ENCODE measurements around the gene ARHGEF10L. TPM values are rescaled to one million over a fixed set of nuclear protein-coding genes. Genes with fewer than 3 reads are reported as not detected.

The ARHGEF10L gene
- total RNA-seq, 4 donors from 2014 or later: 65.0 to 136 (median 94.1) TPM

GRCh38 chr1:17596651-17597509, 57.4 kb downstream of the ARHGEF10L start:
- Histone ChIP-seq H3K36me3 (peaks cover 18% of the 10 kb centered on the region), H3K9me3 (no peaks in the 10 kb centered on the region), H3K27ac (no peak overlapping the region), H3K4me3 (no peak overlapping the region), H3K27me3 (no peaks in the 10 kb centered on the region), H3K4me1 (peaks cover 12% of the 10 kb centered on the region)
- DNase-seq (ENCODE audit: low spot score in 2 of 2): no peak
- TF ChIP-seq POLR2A (IDR thresholded peaks at IDR 0.05) (no peak), POLR2AphosphoS5 (IDR thresholded peaks at IDR 0.05) (no peak), EP300 (IDR thresholded peaks at IDR 0.05) (no peak), CTCF (IDR thresholded peaks at IDR 0.05) (no peak)
- 75% methylated on average over 18 of the region's 19 CpGs for WGBS

- Histone ChIP-seq H3K4me1 (peaks cover 12% of the 10 kb centered on the region), H3K4me3 (no peak overlapping the region), H3K9me3 (no peaks in the 10 kb centered on the region), H3K27me3 (no peaks in the 10 kb centered on the region), H3K27ac (no peak overlapping the region), H3K36me3 (peaks cover 16% of the 10 kb centered on the region)
- no peak for DNase-seq (ENCODE audit: low spot score in 2 of 2)
- TF ChIP-seq POLR2AphosphoS5 (IDR thresholded peaks at IDR 0.05) (no peak), EP300 (IDR thresholded peaks at IDR 0.05) (no peak), CTCF (IDR thresholded peaks at IDR 0.05) (no peak), POLR2A (IDR thresholded peaks at IDR 0.05) (no peak)
- WGBS: 91% methylated on average over 7 of the region's 9 CpGs
Measured at GRCh38 chr1:17597651-17598050, 58.2 kb downstream of the ARHGEF10L start.

GRCh38 chr1:17598251-17598650, 58.8 kb downstream of the ARHGEF10L start:
- 93% methylated on average over 3 of the region's 3 CpGs for WGBS
- Histone ChIP-seq H3K36me3 (peaks cover 10% of the 10 kb centered on the region), H3K27ac (no peak overlapping the region), H3K4me1 (peaks cover 17% of the 10 kb centered on the region), H3K9me3 (no peaks in the 10 kb centered on the region), H3K27me3 (no peaks in the 10 kb centered on the region), H3K4me3 (no peak overlapping the region)
- no peak for DNase-seq (ENCODE audit: low spot score in 2 of 2)
- TF ChIP-seq EP300 (IDR thresholded peaks at IDR 0.05): no peak
- no peak for TF ChIP-seq POLR2AphosphoS5 (IDR thresholded peaks at IDR 0.05)
- TF ChIP-seq CTCF (IDR thresholded peaks at IDR 0.05): no peak
- TF ChIP-seq POLR2A (IDR thresholded peaks at IDR 0.05): no peak

GRCh38 chr1:17599291-17599953, 59.9 kb downstream of the ARHGEF10L start:
- H3K27ac ChIP-seq: no peak overlapping the region
- 92% methylated on average over 12 of the region's 12 CpGs for WGBS
- TF ChIP-seq POLR2A (IDR thresholded peaks at IDR 0.05) (no peak), EP300 (IDR thresholded peaks at IDR 0.05) (no peak), POLR2AphosphoS5 (IDR thresholded peaks at IDR 0.05) (no peak), CTCF (IDR thresholded peaks at IDR 0.05) (no peak)

GRCh38 chr1:17599954-17600300, 60.4 kb downstream of the ARHGEF10L start:
- Histone ChIP-seq H3K4me3 (no peak overlapping the region), H3K9me3 (no peaks in the 10 kb centered on the region), H3K36me3 (peaks cover 19% of the 10 kb centered on the region), H3K27ac (no peak overlapping the region), H3K27me3 (no peaks in the 10 kb centered on the region), H3K4me1 (peaks cover 19% of the 10 kb centered on the region)
- WGBS: 80% methylated on average over 5 of the region's 5 CpGs
- TF ChIP-seq POLR2A (IDR thresholded peaks at IDR 0.05) (no peak), POLR2AphosphoS5 (IDR thresholded peaks at IDR 0.05) (no peak), EP300 (IDR thresholded peaks at IDR 0.05) (no peak)
- no peak for DNase-seq (ENCODE audit: low spot score in 2 of 2)

More at GRCh38 chr1:17599291-17599953, 59.9 kb downstream of the ARHGEF10L start:
- Histone ChIP-seq H3K4me3 (no peak overlapping the region), H3K27me3 (no peaks in the 10 kb centered on the region), H3K4me1 (peaks cover 19% of the 10 kb centered on the region), H3K36me3 (peaks cover 18% of the 10 kb centered on the region), H3K9me3 (no peaks in the 10 kb centered on the region)
- DNase-seq (ENCODE audit: low spot score in 2 of 2): no peak
